A549 (cell line): ENCODE data around the gene ASB1. TPM values are rescaled to one million over a fixed set of nuclear protein-coding genes. Genes with fewer than 3 reads are reported as not detected.

Experiments used
- ATAC-seq, 2 experiments: fragments of 200-7000 bp in 1 of 2; fragments of >200 bp in 1 of 2; cut with Nextera tagmentation in 1 of 2; cut with Tn5 transposase in 1 of 2; 3 replicates each; pipeline versions ENCODE4 v1.8.0 to v1.9.1; 2018 to 2020; ENCODE audit warnings: mild to moderate bottlenecking in 1 of 2, moderate library complexity in 1 of 2
- CTCF ChIA-PET: fragments of 300-600 bp; sonication (Branson Sonifier 250); formaldehyde crosslinking; extraction: SDS; loops from one replicate; lab custom pipeline; 2021; ENCODE audit warnings: antibody characterized with exemption, inconsistent platforms; lab: Yijun Ruan, JAX
- POLR2A ChIA-PET: fragments of 350-600 bp; formaldehyde crosslinking; extraction: SDS; loops from one replicate; lab custom pipeline; 2021; ENCODE audit warnings: antibody characterized with exemption, inconsistent platforms; lab: Yijun Ruan, JAX
- DNase-seq, 2 experiments: peaks; one replicate each; pipeline versions ENCODE4 v3.0.0 to v3.0.0-alpha.2; 2011 to 2016; ENCODE audit warnings: low read depth in 1 of 2, low spot score in 1 of 2
- FAIRE-seq: peaks from 2 replicates; lab custom pipeline; 2011; peaks lifted over from hg19 to GRCh38; lab: Jason Lieb, UNC
- H3K27ac ChIP-seq, 2 experiments: fragments of >200 bp; sonication (Bioruptor Twin); formaldehyde crosslinking; 3 replicates each; pipeline ENCODE4 v1.5.1; 2016 to 2017
- H3K4me1 ChIP-seq: fragments of >200 bp; sonication (Bioruptor Twin); formaldehyde crosslinking; 3 replicates; pipeline ENCODE4 v1.6.1; 2016
- H3K4me2 ChIP-seq: fragments of >200 bp; sonication (Bioruptor Twin); formaldehyde crosslinking; 3 replicates; pipeline ENCODE4 v1.6.1; 2016
- H3K4me3 ChIP-seq: fragments of >200 bp; sonication (Bioruptor Twin); formaldehyde crosslinking; 3 replicates; pipeline ENCODE4 v1.5.1; 2016
- H3K9me3 ChIP-seq: fragments of >200 bp; sonication (Bioruptor Twin); formaldehyde crosslinking; 3 replicates; pipeline ENCODE4 v1.6.1; 2016
- CHD2 ChIP-seq: fragments of 150-350 bp; IDR thresholded peaks from 2 replicates; pipeline ENCODE4 v1.6.1; 2014; ENCODE audit warnings: low read length; ENCODE audit not compliant: partially characterized antibody
- ELK1 ChIP-seq: fragments of 150-350 bp; IDR thresholded peaks from 2 replicates; pipeline ENCODE4 v1.6.1; 2014; ENCODE audit warnings: low read depth, mild to moderate bottlenecking, low read length
- GATA3 ChIP-seq: IDR thresholded peaks from 2 replicates; pipeline ENCODE4 v1.6.1; 2012; ENCODE audit warnings: borderline replicate concordance
- HES2 ChIP-seq: fragments of >200 bp; sonication (Bioruptor Twin); formaldehyde crosslinking; IDR thresholded peaks from 2 replicates; pipeline ENCODE4 v1.6.1; 2016
- HEYL ChIP-seq: fragments of 250-450 bp; sonication (Bioruptor Pico); IDR thresholded peaks from 2 replicates; pipeline ENCODE4 v1.8.0; 2021; ENCODE audit warnings: mild to moderate bottlenecking, moderate library complexity
- HMGXB4 ChIP-seq: fragments of 250-450 bp; sonication (Bioruptor Pico); IDR thresholded peaks from 2 replicates; pipeline ENCODE4 v1.5.0; 2021; ENCODE audit warnings: mild to moderate bottlenecking, moderate library complexity, borderline replicate concordance
- HOXA7 ChIP-seq: fragments of 250-450 bp; sonication (Bioruptor Pico); IDR thresholded peaks from 2 replicates; pipeline ENCODE4 v1.5.0; 2020; ENCODE audit warnings: mild to moderate bottlenecking, moderate library complexity
- HOXB13 ChIP-seq: fragments of 250-450 bp; sonication (Bioruptor Pico); IDR thresholded peaks from 2 replicates; pipeline ENCODE4 v1.5.0; 2020; ENCODE audit warnings: low read depth, mild to moderate bottlenecking, moderate library complexity
- HOXB5 ChIP-seq: fragments of 250-450 bp; sonication (Bioruptor Pico); IDR thresholded peaks from 2 replicates; pipeline ENCODE4 v1.5.0; 2020; ENCODE audit warnings: mild to moderate bottlenecking, moderate library complexity
- KDM1A ChIP-seq: fragments of 200-600 bp; sonication (generic); IDR thresholded peaks from 2 replicates; pipeline ENCODE4 v1.6.1; 2016; ENCODE audit warnings: low read depth, mild to moderate bottlenecking
- MAZ ChIP-seq: fragments of 150-350 bp; IDR thresholded peaks from 2 replicates; pipeline ENCODE4 v1.6.1; 2014; ENCODE audit warnings: antibody characterized with exemption, low read depth, low read length, borderline replicate concordance
- NFE2L2 ChIP-seq: fragments of 150-350 bp; conservative IDR thresholded peaks from 2 replicates; pipeline ENCODE4 v1.6.1; 2014; ENCODE audit warnings: low read length
- RAD21 ChIP-seq, 2 experiments: fragments of >200 bp in 1 of 2; sonication (Bioruptor Twin) in 1 of 2; formaldehyde crosslinking in 1 of 2; IDR thresholded peaks in 1 of 2; conservative IDR thresholded peaks in 1 of 2; 2 replicates in 1 of 2; 3 replicates in 1 of 2; pipeline ENCODE4 v1.6.1; 2012 to 2018; ENCODE audit warnings: inconsistent platforms in 1 of 2
- RNF2 ChIP-seq: fragments of 200-600 bp; sonication (generic); IDR thresholded peaks from 2 replicates; pipeline ENCODE4 v1.6.1; 2016; ENCODE audit warnings: low read depth, mild to moderate bottlenecking, antibody characterized with exemption, moderate library complexity, borderline replicate concordance
- TFCP2L1 ChIP-seq: fragments of 250-450 bp; sonication (Bioruptor Pico); IDR thresholded peaks from 2 replicates; pipeline ENCODE4 v1.5.0; 2021; ENCODE audit warnings: mild to moderate bottlenecking
- ZC3H11A ChIP-seq: fragments of 450-650 bp; IDR thresholded peaks from 2 replicates; pipeline ENCODE4 v1.6.1; 2014; ENCODE audit warnings: antibody characterized with exemption, mild to moderate bottlenecking
- ZNF302 ChIP-seq: fragments of 250-450 bp; sonication (Bioruptor Pico); IDR thresholded peaks from 2 replicates; pipeline ENCODE4 v1.9.0; 2021; ENCODE audit warnings: inconsistent platforms, mild to moderate bottlenecking, moderate library complexity
- WGBS: methylation state at CpG from one replicate; pipeline ENCODE4 v1.1.6; 2017; ENCODE audit errors: missing lambda C conversion rate; 5-methylcytosine and 5-hydroxymethylcytosine counted together
- polyA plus RNA-seq, 4 experiments: library from polyadenylated mRNA; depleted of rRNA in 3 of 4; stranded (reverse); fragments of >200 nt; fragmentation: RNase III in 1 of 4; extraction: RNeasy Plus Mini Kit Qiagen cat#74134 plus additional on column Dnase treatment in 1 of 4; gene quantifications; 2 replicates in 3 of 4; 3 replicates in 1 of 4; pipeline ENCODE4 v1.2.3, GENCODE V29; 2011 to 2017
- small RNA-seq, 6 experiments: library from RNA; depleted of rRNA; stranded (forward); fragments of <200 nt; gene quantifications; one replicate each; pipeline ENCODE3, GENCODE V24; 2012
- TF ChIP-seq, protein P1 (sequence below): fragments of >200 bp; sonication (Bioruptor Twin); formaldehyde crosslinking; IDR thresholded peaks from 3 replicates; pipeline ENCODE4 v1.6.1; 2016

Gene ASB1
- polyA plus RNA-seq, 2 of the 4 experiments (the other 2 are of a cell fraction) = 24.6 to 42.7 TPM

DNA sequence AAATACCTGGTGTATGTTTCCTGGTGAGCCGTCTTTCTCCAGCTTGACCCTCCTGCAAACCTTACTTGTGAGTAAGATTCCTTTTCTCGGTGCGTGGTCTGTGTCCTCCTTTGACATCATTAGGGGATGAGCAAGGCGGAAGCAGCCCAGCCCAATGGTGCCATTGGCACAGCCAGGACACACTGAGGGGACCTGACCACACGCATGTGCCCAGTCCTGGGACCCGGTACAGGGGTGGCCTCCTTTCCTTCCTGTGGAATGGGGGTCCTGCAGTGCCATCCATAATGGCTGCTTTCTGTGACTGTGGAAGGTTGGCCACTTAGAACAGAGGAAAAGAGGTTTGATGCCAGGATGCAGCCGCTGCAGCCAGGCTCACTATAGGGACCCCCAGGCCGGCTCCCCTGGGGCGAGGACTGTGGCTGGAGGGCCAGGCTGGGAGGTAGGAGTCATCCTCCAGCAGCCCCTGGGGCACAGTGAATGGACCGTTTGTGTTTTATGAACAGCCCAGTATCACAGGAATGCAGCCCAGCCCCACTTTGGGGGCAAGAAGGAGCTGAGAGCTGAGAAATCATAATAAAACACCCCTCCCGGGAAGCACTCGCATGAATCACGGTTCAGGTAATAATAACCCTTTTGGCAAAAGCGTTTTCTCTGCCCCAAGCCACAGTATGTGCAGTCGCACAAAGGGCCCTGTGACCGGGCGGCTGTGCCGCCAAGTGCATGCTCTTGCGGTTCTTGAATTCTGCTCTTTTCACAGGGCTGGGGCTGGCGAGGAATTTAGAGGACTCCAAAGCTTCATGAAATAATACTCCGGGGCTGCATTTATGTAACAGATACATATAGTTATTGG lies 73.2 kb downstream of the ASB1 start:
- ATAC-seq (no peak), DNase-seq (no peak), FAIRE-seq (no peak)
- POLR2A ChIA-PET = no interaction called here
- Histone ChIP-seq H3K4me2 (no peak overlapping the region), H3K4me3 (no peak overlapping the region), H3K9me3 (no peaks in the 10 kb centered on the region), H3K4me1 (no peaks in the 10 kb centered on the region), H3K27ac (no peak overlapping the region)
- 81% methylated on average over 21 of the region's 21 CpGs for WGBS
- TF ChIP-seq HES2 = no peak
- TF ChIP-seq KDM1A = no peak
- TF ChIP-seq MAZ = no peak
- CTCF ChIA-PET = no interaction called here

GRCh38 chr2:238501311-238501710 lies 74.6 kb downstream of the ASB1 start:
- no peak for TF ChIP-seq RAD21 (conservative IDR thresholded peaks at IDR 0.05 in 1 of 2, IDR thresholded peaks at IDR 0.05 in 1 of 2)
- no peak for TF ChIP-seq ZC3H11A
- TF ChIP-seq ELK1 = no peak
- no peak for TF ChIP-seq NFE2L2
- no peak for TF ChIP-seq HOXA7 (CRISPR knock-in tag)
- no peak for TF ChIP-seq RNF2
- TF ChIP-seq TFCP2L1 (CRISPR knock-in tag) = no peak
- TF ChIP-seq HOXB5 = no peak
- TF ChIP-seq HOXB13 (CRISPR knock-in tag) = no peak
- no peak for TF ChIP-seq ZNF302 (CRISPR knock-in tag)
- TF ChIP-seq HMGXB4 (CRISPR knock-in tag) = no peak
- TF ChIP-seq CHD2 = no peak
- TF ChIP-seq HEYL (CRISPR knock-in tag) = no peak
- TF ChIP-seq, protein P1, sequence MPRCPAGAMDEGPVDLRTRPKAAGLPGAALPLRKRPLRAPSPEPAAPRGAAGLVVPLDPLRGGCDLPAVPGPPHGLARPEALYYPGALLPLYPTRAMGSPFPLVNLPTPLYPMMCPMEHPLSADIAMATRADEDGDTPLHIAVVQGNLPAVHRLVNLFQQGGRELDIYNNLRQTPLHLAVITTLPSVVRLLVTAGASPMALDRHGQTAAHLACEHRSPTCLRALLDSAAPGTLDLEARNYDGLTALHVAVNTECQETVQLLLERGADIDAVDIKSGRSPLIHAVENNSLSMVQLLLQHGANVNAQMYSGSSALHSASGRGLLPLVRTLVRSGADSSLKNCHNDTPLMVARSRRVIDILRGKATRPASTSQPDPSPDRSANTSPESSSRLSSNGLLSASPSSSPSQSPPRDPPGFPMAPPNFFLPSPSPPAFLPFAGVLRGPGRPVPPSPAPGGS = no peak
- TF ChIP-seq GATA3 = no peak
- ChIA-PET CTCF (interaction anchor here (1.4 kb wide), 1 partner anchor 17 kb away, joined by 3 read pairs; no protein-coding TSS in a partner anchor), POLR2A (no interaction called here)
- Histone ChIP-seq H3K4me2 (no peak overlapping the region), H3K4me3 (no peak overlapping the region), H3K4me1 (no peaks in the 10 kb centered on the region), H3K27ac (no peak overlapping the region), H3K9me3 (no peaks in the 10 kb centered on the region)
- no peak for DNase-seq
- FAIRE-seq = no peak
- no peak for ATAC-seq
- 47% methylated on average over 5 of the region's 5 CpGs for whole genome bisulfite sequencing

Small RNA genes within 50 kb of the gene (small RNA-seq; reads per million reads assigned to genes)
- 0 reads per million in 6 experiments for gene RNU6-234P

Other genes with a start within 250 kb of the ASB1 start
- 27.7 and 41.4 TPM in 2 replicates for gene ILKAP, start 223.2 kb upstream of the ASB1 start, polyA plus RNA-seq (2011; rRNA removed)
- 36.3 to 38.4 TPM (median 38.2 TPM) in 3 replicates for gene ILKAP, start 223.2 kb upstream of the ASB1 start, polyA plus RNA-seq (2017; fragmentation: RNase III; extraction: RNeasy Plus Mini Kit Qiagen cat#74134 plus additional on column Dnase treatment)
- gene HES6, start 186.9 kb upstream of the ASB1 start, polyA plus RNA-seq (2011; rRNA removed) = 5.2 and 5.4 TPM in 2 replicates
- 6.1 to 7.5 TPM (median 7.3 TPM) in 3 replicates for gene HES6, start 186.9 kb upstream of the ASB1 start, polyA plus RNA-seq (2017; fragmentation: RNase III; extraction: RNeasy Plus Mini Kit Qiagen cat#74134 plus additional on column Dnase treatment)
- 8.5 and 14.4 TPM in 2 replicates for gene PER2, start 138.3 kb upstream of the ASB1 start, polyA plus RNA-seq (2011; rRNA removed)
- 3.4 to 4.2 TPM (median 3.6 TPM) in 3 replicates for gene PER2, start 138.3 kb upstream of the ASB1 start, polyA plus RNA-seq (2017; fragmentation: RNase III; extraction: RNeasy Plus Mini Kit Qiagen cat#74134 plus additional on column Dnase treatment)
- gene TRAF3IP1, start 106.4 kb upstream of the ASB1 start, polyA plus RNA-seq (2011; rRNA removed) = 10.6 and 10.9 TPM in 2 replicates
- 19.1 to 20.2 TPM (median 19.2 TPM) in 3 replicates for gene TRAF3IP1, start 106.4 kb upstream of the ASB1 start, polyA plus RNA-seq (2017; fragmentation: RNase III; extraction: RNeasy Plus Mini Kit Qiagen cat#74134 plus additional on column Dnase treatment)